ENCODE results near the gene SUPT20H.
"Not testable (repeated sequence)": the region's sequence is repeated elsewhere in the genome, so short reads cannot be mapped to it uniquely, and the experiment has no call there.

The SUPT20H gene

GRCh38 chr13:37069597-37070103 lies 10.2 kb upstream of the SUPT20H start:
- no peak for DNase-seq (ENCODE audit: low spot score)

DNA sequence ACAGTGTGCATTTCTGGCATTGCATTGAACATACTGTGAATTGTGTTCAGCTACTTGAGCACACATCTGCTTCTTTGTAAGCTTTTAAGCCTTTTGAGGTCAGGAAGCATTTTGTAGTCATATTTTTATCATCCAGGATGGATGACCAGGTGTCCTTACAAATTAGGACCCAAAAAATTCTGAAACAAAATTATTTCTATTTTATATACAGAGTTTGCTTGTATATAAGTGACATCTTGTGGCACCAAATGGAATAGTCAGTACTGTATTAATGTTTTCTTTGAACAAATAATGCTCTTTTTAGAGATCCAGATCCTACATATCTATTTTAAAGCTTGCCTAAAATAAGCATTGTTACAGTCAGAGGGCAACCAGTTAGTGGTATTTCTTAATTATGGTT lies 9.5 kb upstream of the SUPT20H start:
- no peak for DNase-seq (ENCODE audit: low spot score)

DNA sequence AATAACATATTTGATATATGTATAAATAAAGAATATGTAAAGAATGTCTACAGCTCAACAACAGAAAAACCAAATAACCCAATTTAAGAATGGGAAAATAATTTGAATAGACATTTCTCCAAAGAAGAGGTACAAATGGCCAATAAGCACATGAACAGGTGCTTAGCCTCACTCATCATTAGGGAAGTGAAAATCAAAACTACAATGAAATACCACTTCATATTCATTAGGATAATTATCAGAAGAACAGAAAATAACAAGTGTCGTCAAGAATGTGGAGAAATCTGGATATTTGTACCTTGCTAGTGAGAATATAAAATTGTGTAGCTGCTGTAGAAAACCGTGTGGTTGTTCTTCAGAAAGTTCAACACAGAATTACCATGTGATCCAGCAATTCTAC lies 8.4 kb upstream of the SUPT20H start:
- DNase-seq (ENCODE audit: low spot score): no peak

GRCh38 chr13:37065890-37066526 lies 6.5 kb upstream of the SUPT20H start:
- DNase-seq (ENCODE audit: low spot score): no peak

- no peak for DNase-seq (ENCODE audit: low spot score)
Measured at GRCh38 chr13:37059848-37060192, 332 bp upstream of the SUPT20H start.

- DNase-seq (ENCODE audit: low spot score): not testable (repeated sequence)
Measured at GRCh38 chr13:37056228-37056627, 3.3 kb downstream of the SUPT20H start.

DNA sequence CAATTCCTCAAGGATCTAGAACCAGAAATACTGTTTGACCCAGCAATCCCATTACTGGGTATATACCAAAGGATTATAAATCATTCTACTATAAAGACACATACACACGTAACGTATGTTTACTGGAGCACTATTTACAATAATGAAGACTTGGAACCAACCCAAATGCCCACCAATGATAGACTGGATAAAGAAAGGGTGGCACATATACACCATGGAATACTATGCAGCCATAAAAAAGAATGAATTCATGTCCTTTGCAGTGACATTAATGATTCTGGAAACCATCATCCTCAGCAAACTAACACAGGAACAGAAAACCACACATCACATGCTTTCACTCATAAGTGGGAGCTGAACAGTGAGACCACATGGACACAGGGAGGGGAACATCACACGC lies 6.4 kb downstream of the SUPT20H start:
- DNase-seq (ENCODE audit: low spot score): not testable (repeated sequence)

- no peak for DNase-seq (ENCODE audit: low spot score)
Measured at GRCh38 chr13:37049810-37050209, 9.7 kb downstream of the SUPT20H start.

GRCh38 chr13:37047846-37048245 lies 11.6 kb downstream of the SUPT20H start:
- DNase-seq (ENCODE audit: low spot score): no peak

GRCh38 chr13:37047032-37047431 lies 12.5 kb downstream of the SUPT20H start:
- DNase-seq (ENCODE audit: low spot score): no peak

DNA sequence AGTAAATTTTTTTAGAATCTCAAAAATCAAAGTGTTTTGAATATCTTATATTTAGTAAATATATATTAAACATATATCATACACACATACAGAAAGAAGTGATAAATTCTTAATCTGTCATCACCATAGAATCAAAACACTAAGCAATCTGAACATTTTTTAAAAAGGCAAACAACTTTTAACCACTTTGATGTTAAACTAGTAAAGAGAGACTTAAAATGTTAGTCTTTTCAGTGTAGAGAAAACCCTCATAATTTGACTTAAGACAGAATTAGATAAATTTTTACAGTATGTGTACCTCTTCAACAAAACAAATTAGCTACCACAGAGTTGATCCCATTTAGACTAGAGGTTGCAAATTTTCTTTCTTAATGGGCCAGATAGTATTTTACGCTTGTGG lies 13.4 kb downstream of the SUPT20H start:
- DNase-seq (ENCODE audit: low spot score): no peak

- no peak for DNase-seq (ENCODE audit: low spot score)
Measured at GRCh38 chr13:37040789-37041188, 18.7 kb downstream of the SUPT20H start.

GRCh38 chr13:37039896-37040295 lies 19.6 kb downstream of the SUPT20H start:
- DNase-seq (ENCODE audit: low spot score): no peak

- DNase-seq (ENCODE audit: low spot score): no peak
Measured at GRCh38 chr13:37037241-37037640, 22.2 kb downstream of the SUPT20H start.

- no peak for DNase-seq (ENCODE audit: low spot score)
Measured at GRCh38 chr13:37029617-37030016, 29.9 kb downstream of the SUPT20H start.

- DNase-seq (ENCODE audit: low spot score): no peak
Measured at GRCh38 chr13:37027639-37028038, 31.8 kb downstream of the SUPT20H start.

DNA sequence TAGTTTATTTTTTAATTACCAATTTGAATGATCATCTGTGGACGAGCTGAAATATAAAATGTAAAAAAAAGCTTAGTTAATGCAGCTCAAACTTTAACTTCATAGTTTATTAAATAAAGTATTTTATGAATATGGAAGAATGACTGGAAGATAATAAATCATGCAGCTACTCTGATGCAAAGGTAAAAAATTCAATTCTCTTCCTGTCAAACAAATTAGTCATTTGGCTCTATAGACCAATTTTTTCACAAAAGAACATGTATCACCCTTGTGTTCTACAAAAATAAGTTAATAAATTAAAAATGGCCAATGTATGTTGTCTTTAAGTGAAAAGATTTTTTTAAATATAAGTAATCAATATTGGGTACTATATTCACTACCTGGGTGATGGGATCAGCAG lies 32.7 kb downstream of the SUPT20H start:
- no peak for DNase-seq (ENCODE audit: low spot score)

- no peak for DNase-seq (ENCODE audit: low spot score)
Measured at GRCh38 chr13:37023871-37024270, 35.6 kb downstream of the SUPT20H start.

- no peak for DNase-seq (ENCODE audit: low spot score)
Measured at GRCh38 chr13:37014609-37015008, 44.9 kb downstream of the SUPT20H start.

- no peak for DNase-seq (ENCODE audit: low spot score)
Measured at GRCh38 chr13:37011788-37012187, 47.7 kb downstream of the SUPT20H start.

- DNase-seq (ENCODE audit: low spot score): no peak
Measured at GRCh38 chr13:37011002-37011401, 48.5 kb downstream of the SUPT20H start.

GRCh38 chr13:37010424-37010823 lies 49.1 kb downstream of the SUPT20H start:
- no peak for DNase-seq (ENCODE audit: low spot score)

GRCh38 chr13:37009692-37010091 lies 49.8 kb downstream of the SUPT20H start:
- DNase-seq (ENCODE audit: low spot score): no peak

DNA sequence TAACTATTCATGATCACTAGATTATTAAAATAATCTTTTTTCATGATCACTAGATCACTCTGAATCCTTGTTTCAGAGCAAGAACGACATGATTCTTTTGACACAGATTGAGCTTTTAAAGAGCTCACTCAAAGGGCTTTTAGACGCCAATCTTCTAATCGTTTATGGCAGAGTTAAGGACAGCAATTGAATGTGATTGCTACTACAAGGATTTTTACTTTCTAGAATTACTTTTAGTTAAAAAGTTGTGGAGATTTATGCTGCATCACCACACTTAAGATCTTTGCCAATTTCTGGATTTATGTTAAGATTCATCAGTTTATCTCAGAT lies 57.6 kb downstream of the SUPT20H start:
- DNase-seq (ENCODE audit: low spot score): no peak

Measured in ecto neural progenitor cell (in vitro differentiated cells).